Panc1 (cell line): Measurements from ENCODE around the gene FTO. TPM values are rescaled to one million over a fixed set of nuclear protein-coding genes. Genes with fewer than 3 reads are reported as not detected.

Experiments
- ATAC-seq: fragments of 200-7000 bp; cut with Tn5 transposase; 2 replicates; pipeline ENCODE4 v1.9.1; 2020; ENCODE audit warnings: mild to moderate bottlenecking, moderate library complexity
- BruUV-seq: library from RNA; stranded (reverse); fragments of 400-500 nt; replicated peaks from 2 replicates; lab custom pipeline; 2021; lab: Mats Ljungman, UMichigan
- CTCF ChIA-PET: fragments of 300-600 bp; sonication (Branson Sonifier 250); formaldehyde crosslinking; loops from one replicate; lab custom pipeline; 2022; ENCODE audit warnings: antibody characterized with exemption; lab: Charles Lee
- POLR2A ChIA-PET: fragments of 300-600 bp; sonication (Branson Sonifier 250); formaldehyde crosslinking; loops from one replicate; lab custom pipeline; 2022; ENCODE audit warnings: antibody characterized with exemption; lab: Charles Lee
- DNase-seq: peaks from one replicate; pipeline ENCODE4 v3.0.0-alpha.2; 2010; ENCODE audit warnings: low read depth, low spot score
- H3K27ac ChIP-seq: 2 replicates; pipeline ENCODE4 v1.5.1; 2011; ENCODE audit warnings: mild to moderate bottlenecking, low read length, inconsistent platforms
- H3K27me3 ChIP-seq: fragments of 200-500 bp; sonication (Bioruptor generic); 2 replicates; pipeline ENCODE4 v1.6.0; 2014; ENCODE audit warnings: low read length, inconsistent platforms; ENCODE audit not compliant: control insufficient read depth, insufficient read depth
- H3K36me3 ChIP-seq: fragments of 200-500 bp; sonication (Bioruptor generic); 2 replicates; pipeline ENCODE4 v1.5.1; 2014; ENCODE audit warnings: inconsistent platforms, mild to moderate bottlenecking, low read length, moderate library complexity; ENCODE audit not compliant: control insufficient read depth, insufficient read depth
- H3K4me1 ChIP-seq: 2 replicates; pipeline ENCODE4 v1.5.1; 2011; ENCODE audit warnings: inconsistent platforms, mild to moderate bottlenecking, low read length, moderate library complexity; ENCODE audit not compliant: control insufficient read depth, insufficient read depth
- H3K4me3 ChIP-seq, 2 experiments: 2 replicates each; pipeline ENCODE4 v1.5.1; 2011 to 2012; ENCODE audit warnings: low read depth in 2 of 2, low read length in 2 of 2, mild to moderate bottlenecking in 2 of 2, inconsistent platforms in 1 of 2, moderate library complexity in 1 of 2
- H3K9me3 ChIP-seq: fragments of 200-500 bp; sonication (Bioruptor generic); 2 replicates; pipeline ENCODE4 v1.5.1; 2014; ENCODE audit warnings: low read depth, mild to moderate bottlenecking, inconsistent platforms, low read length, moderate library complexity; ENCODE audit not compliant: control insufficient read depth, insufficient read depth
- CTCF ChIP-seq: fragments of 450-650 bp; IDR thresholded peaks from 2 replicates; pipeline ENCODE4 v1.5.1; 2017; ENCODE audit warnings: mild to moderate bottlenecking
- POLR2AphosphoS5 ChIP-seq: IDR thresholded peaks from 2 replicates; pipeline ENCODE4 v1.6.1; 2012; ENCODE audit warnings: mild to moderate bottlenecking, low read depth, low read length, moderate library complexity
- REST ChIP-seq, 2 experiments: IDR thresholded peaks; 2 replicates each; pipeline ENCODE4 v1.6.1; 2011 to 2012; ENCODE audit warnings: low read depth in 2 of 2, control low read depth in 1 of 2, low read length in 1 of 2, mild to moderate bottlenecking in 1 of 2, moderate library complexity in 1 of 2; ENCODE audit not compliant: insufficient read depth in 1 of 2
- SIN3A ChIP-seq: IDR thresholded peaks from 2 replicates; pipeline ENCODE4 v1.6.1; 2012; ENCODE audit warnings: low read depth, mild to moderate bottlenecking, low read length, moderate library complexity, borderline replicate concordance; ENCODE audit not compliant: insufficient read depth
- TCF7L2 ChIP-seq: IDR thresholded peaks from 2 replicates; pipeline ENCODE4 v1.6.1; 2011; ENCODE audit warnings: mild to moderate bottlenecking, low read depth, low read length, inconsistent platforms
- in situ Hi-C: cut with HindIII; loops from 2 replicates; pipeline ENCODE4 v1.10.0; 2016; ENCODE audit warnings: low sequenced_read_pairs, low pct_unique_long_range_greater_than_20kb
- intact Hi-C: fragments of 100-400 bp; cut with micrococcal nuclease; formaldehyde crosslinking; loops from one replicate; pipeline ENCODE4 v1.10.0; 2022; ENCODE audit not compliant: unreplicated experiment
- total RNA-seq: library from RNA; stranded (reverse); gene quantifications from one replicate; pipeline ENCODE4 v1.2.1, GENCODE V29; 2021; ENCODE audit not compliant: unreplicated experiment

The FTO gene
- total RNA-seq, 1 experiment from 2014 or later, result 38.2 TPM

- Histone ChIP-seq H3K9me3 (no peaks in the 10 kb centered on the region), H3K27me3 (no peaks in the 10 kb centered on the region), H3K27ac (no peak overlapping the region), H3K4me3 (no peak overlapping the region), H3K4me1 (no peaks in the 10 kb centered on the region), H3K36me3 (no peaks in the 10 kb centered on the region)
- in situ Hi-C loops, result no loop called here
- CTCF ChIA-PET, result no interaction called here
- intact Hi-C loops, result no loop called here
- TF ChIP-seq CTCF (no peak), TCF7L2 (no peak), POLR2AphosphoS5 (no peak), REST (IDR thresholded peaks at IDR 0.05; ENCODE audit: insufficient read depth in 1 of 2, low read depth in 2 of 2, low read length in 1 of 2) (no peak), SIN3A (no peak)
- ATAC-seq (no peak), DNase-seq (no peak)
- no TSS peak for BruUV-seq
- POLR2A ChIA-PET, result no interaction called here
Measured at GRCh38 chr16:54153240-54153934, 449.4 kb downstream of the FTO start.

GRCh38 chr16:54156349-54156748 is 452.4 kb downstream of the FTO start:
- ChIA-PET POLR2A (no interaction called here), CTCF (no interaction called here)
- intact Hi-C loops (no loop called here), in situ Hi-C loops (no loop called here)
- TF ChIP-seq CTCF (no peak), TCF7L2 (no peak), POLR2AphosphoS5 (no peak), REST (IDR thresholded peaks at IDR 0.05; ENCODE audit: insufficient read depth in 1 of 2, low read depth in 2 of 2, low read length in 1 of 2) (no peak), SIN3A (no peak)
- H3K27me3 ChIP-seq, result no peaks in the 10 kb centered on the region
- DNase-seq, result no peak
- ATAC-seq, result no peak
- H3K36me3 ChIP-seq, result no peaks in the 10 kb centered on the region
- no peaks in the 10 kb centered on the region for H3K9me3 ChIP-seq
- no peak overlapping the region for H3K27ac ChIP-seq
- no peak overlapping the region for H3K4me3 ChIP-seq
- BruUV-seq, result no TSS peak
- no peaks in the 10 kb centered on the region for H3K4me1 ChIP-seq
